ENCODE measurements around the gene TRPC6.

The TRPC6 gene
- long read RNA-seq, result 0 reads

DNA sequence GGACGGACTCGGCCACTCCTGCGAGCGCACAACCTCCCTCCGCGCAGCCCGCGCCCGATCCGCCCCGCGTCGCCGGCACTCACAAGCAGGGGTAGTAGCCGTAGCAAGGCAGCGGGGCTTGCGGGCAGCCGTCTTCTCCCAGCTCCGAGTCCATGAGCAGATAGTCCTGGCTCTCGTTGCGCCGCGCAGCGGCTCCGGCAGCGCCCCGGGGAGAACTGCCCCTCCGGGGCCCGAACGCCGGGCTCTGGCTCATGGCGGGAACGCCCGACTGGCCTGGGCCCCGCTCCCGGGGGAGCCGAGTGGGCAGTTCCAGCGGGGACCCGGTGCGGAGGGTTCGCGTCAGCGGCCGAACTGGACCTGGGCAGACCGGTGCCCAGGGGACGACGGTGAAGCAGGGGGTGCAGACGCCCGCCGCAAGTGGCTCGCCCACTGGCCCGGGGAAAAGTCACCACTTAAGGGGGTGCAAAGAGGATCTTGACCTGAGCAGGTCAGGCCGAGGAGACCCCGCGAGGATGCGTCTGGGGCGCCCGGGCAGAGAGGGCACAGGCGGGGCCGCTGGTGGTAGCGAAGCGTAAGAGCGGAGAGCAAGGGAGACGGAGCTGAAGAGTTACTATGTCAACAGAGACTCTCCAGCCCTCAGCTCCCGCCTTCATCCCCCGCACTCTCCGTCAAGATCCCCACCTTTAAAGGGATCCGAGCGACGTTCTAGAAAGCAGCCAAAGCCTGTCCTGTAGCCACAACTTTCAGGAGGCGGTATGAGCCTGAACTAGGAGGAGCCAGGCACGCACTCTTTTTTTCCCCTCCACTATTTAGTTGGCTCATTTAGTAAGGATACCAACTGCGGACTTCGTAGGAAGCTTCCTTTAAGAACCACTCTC, at the start of gene TRPC6:
TRPC6 (minus strand) TSS at position 757 of the 878 bp plus-strand sequence; CDS start at position 253, 504 bp downstream.
- TF ChIP-seq CTCF (IDR thresholded peaks at IDR 0.05; ENCODE audit: insufficient read depth, low read length) (no peak), POLR2AphosphoS5 (IDR thresholded peaks at IDR 0.05; ENCODE audit: low read depth) (no peak), GABPA (IDR thresholded peaks at IDR 0.05; ENCODE audit: low read depth) (no peak), SPI1 (IDR thresholded peaks at IDR 0.05; ENCODE audit: borderline replicate concordance, low read depth) (no peak)
- TF ChIP-seq, protein P1, sequence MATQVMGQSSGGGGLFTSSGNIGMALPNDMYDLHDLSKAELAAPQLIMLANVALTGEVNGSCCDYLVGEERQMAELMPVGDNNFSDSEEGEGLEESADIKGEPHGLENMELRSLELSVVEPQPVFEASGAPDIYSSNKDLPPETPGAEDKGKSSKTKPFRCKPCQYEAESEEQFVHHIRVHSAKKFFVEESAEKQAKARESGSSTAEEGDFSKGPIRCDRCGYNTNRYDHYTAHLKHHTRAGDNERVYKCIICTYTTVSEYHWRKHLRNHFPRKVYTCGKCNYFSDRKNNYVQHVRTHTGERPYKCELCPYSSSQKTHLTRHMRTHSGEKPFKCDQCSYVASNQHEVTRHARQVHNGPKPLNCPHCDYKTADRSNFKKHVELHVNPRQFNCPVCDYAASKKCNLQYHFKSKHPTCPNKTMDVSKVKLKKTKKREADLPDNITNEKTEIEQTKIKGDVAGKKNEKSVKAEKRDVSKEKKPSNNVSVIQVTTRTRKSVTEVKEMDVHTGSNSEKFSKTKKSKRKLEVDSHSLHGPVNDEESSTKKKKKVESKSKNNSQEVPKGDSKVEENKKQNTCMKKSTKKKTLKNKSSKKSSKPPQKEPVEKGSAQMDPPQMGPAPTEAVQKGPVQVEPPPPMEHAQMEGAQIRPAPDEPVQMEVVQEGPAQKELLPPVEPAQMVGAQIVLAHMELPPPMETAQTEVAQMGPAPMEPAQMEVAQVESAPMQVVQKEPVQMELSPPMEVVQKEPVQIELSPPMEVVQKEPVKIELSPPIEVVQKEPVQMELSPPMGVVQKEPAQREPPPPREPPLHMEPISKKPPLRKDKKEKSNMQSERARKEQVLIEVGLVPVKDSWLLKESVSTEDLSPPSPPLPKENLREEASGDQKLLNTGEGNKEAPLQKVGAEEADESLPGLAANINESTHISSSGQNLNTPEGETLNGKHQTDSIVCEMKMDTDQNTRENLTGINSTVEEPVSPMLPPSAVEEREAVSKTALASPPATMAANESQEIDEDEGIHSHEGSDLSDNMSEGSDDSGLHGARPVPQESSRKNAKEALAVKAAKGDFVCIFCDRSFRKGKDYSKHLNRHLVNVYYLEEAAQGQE (IDR thresholded peaks at IDR 0.05; ENCODE audit: insufficient replicate concordance, low read depth), result no peak
- no peak for DNase-seq (ENCODE audit: low read depth in 1 of 2, low spot score in 1 of 2)
- Histone ChIP-seq H3K4me3 (replicated peaks; ENCODE audit: insufficient read depth, low read length) (no peak within 1 kb of the TSS), H3K27me3 (ENCODE audit: insufficient read depth, poor library complexity, severe bottlenecking) (peaks cover 4% of the 10 kb centered on the region), H3K27ac (replicated peaks) (no peak within 1 kb of the TSS)

DNA sequence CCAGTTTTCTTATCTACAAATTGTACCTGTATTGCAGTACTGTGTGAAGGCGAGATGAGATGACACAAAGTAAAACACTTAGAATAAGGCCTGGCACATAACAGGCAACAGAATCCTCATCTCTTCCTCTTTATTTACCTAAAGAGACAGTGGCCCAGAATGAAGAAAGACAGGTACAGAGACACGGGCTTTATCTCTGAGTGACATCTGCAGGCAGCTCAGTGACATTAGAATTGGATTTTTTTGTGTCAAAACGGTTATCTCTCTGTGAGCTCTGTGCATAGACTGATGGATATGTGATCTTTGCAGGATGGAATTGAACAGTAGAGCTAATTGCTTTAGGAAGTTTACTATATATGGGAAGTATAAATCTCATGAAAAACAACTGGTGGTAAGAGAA, 36.2 kb upstream of the TRPC6 start:
- no peaks in the 10 kb centered on the region for H3K27me3 ChIP-seq (ENCODE audit: insufficient read depth, poor library complexity, severe bottlenecking)
- no peak overlapping the region for H3K27ac ChIP-seq (replicated peaks)
- TF ChIP-seq GABPA (IDR thresholded peaks at IDR 0.05; ENCODE audit: low read depth), result no peak
- TF ChIP-seq, protein P1 (IDR thresholded peaks at IDR 0.05; ENCODE audit: insufficient replicate concordance, low read depth), result no peak
- TF ChIP-seq CTCF (IDR thresholded peaks at IDR 0.05; ENCODE audit: insufficient read depth, low read length), result no peak
- TF ChIP-seq SPI1 (IDR thresholded peaks at IDR 0.05; ENCODE audit: borderline replicate concordance, low read depth), result no peak
- TF ChIP-seq POLR2AphosphoS5 (IDR thresholded peaks at IDR 0.05; ENCODE audit: low read depth), result no peak
- no peak overlapping the region for H3K4me3 ChIP-seq (replicated peaks; ENCODE audit: insufficient read depth, low read length)
- DNase-seq (ENCODE audit: low read depth in 1 of 2, low spot score in 1 of 2), result no peak

DNA sequence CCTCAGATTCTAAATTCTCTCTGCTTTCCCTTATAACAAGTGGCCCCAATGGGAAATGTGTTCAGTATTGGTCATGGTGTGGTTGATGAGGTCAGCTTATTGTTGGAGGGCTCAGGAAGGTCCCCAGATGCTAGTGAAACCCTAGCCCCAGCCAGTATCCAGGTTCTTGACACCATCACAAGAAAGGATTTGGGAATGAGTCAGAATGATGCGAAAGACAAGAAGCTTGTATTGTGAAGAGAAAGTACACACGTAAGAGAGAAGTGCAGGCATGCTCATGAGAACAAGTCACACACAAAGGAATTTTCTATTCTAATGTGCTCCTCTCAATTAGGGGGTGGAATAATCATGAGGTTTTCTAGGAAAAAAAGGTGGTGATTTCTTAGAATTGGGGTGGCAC, 34.9 kb upstream of the TRPC6 start:
- Histone ChIP-seq H3K4me3 (replicated peaks; ENCODE audit: insufficient read depth, low read length) (no peak overlapping the region), H3K27ac (replicated peaks) (no peak overlapping the region), H3K27me3 (ENCODE audit: insufficient read depth, poor library complexity, severe bottlenecking) (no peaks in the 10 kb centered on the region)
- TF ChIP-seq, protein P1 (IDR thresholded peaks at IDR 0.05; ENCODE audit: insufficient replicate concordance, low read depth), result no peak
- TF ChIP-seq SPI1 (IDR thresholded peaks at IDR 0.05; ENCODE audit: borderline replicate concordance, low read depth) (no peak), CTCF (IDR thresholded peaks at IDR 0.05; ENCODE audit: insufficient read depth, low read length) (no peak), POLR2AphosphoS5 (IDR thresholded peaks at IDR 0.05; ENCODE audit: low read depth) (no peak), GABPA (IDR thresholded peaks at IDR 0.05; ENCODE audit: low read depth) (no peak)
- DNase-seq (ENCODE audit: low read depth in 1 of 2, low spot score in 1 of 2), result no peak

Data from HL-60 (cell line).